HG03060 (cell line): ENCODE data around the gene NAA16.
A peak's percentile ranks its signal among the peaks of the same experiment; 100 is the strongest.

Experiments
- ATAC-seq: cut with Tn5 transposase; IDR thresholded peaks from one replicate; pipeline ENCODE4 v1.9.1; 2021; ENCODE audit warnings: low read depth, moderate number of reproducible peaks; ENCODE audit not compliant: unreplicated experiment

NAA16 gene

DNA sequence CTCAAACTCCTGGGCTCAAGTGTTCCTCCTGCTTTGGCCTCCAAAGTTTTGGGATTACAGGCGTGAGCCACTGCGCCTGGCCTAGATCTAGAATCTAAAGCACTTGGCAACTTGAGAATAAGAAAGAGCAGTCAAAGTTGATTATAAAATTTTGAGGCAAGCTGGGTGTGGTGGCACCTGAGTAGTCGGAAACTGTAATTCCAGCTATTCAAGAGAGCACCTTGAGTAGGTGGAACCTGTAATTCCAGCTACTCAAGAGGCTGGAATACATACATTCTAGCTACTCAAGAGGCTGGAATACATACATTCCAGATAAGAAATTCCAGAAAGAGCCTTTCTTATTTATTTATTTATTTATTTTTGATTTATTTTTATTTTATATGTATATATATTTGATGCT lies 8.3 kb upstream of the NAA16 start:
- no peak for ATAC-seq

DNA sequence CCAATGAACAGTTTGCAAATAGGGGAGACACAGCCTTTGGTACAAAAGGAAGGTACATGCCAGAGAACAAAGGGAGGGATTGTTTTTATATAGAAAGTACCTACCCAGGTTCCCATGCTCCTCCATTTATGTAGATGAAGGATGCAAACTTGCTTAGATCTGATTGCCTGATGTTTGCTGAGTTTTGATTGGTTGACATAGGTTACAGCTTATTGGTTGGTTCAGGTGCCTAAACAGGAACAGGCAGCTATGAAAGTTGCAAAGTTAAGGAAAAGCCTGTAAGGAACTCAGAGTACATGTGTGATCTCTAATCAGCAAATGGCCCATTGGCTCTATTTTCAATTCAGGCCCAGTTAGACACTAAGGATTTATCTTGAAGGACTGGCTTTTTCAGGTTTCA lies 6.5 kb upstream of the NAA16 start:
- no peak for ATAC-seq

DNA sequence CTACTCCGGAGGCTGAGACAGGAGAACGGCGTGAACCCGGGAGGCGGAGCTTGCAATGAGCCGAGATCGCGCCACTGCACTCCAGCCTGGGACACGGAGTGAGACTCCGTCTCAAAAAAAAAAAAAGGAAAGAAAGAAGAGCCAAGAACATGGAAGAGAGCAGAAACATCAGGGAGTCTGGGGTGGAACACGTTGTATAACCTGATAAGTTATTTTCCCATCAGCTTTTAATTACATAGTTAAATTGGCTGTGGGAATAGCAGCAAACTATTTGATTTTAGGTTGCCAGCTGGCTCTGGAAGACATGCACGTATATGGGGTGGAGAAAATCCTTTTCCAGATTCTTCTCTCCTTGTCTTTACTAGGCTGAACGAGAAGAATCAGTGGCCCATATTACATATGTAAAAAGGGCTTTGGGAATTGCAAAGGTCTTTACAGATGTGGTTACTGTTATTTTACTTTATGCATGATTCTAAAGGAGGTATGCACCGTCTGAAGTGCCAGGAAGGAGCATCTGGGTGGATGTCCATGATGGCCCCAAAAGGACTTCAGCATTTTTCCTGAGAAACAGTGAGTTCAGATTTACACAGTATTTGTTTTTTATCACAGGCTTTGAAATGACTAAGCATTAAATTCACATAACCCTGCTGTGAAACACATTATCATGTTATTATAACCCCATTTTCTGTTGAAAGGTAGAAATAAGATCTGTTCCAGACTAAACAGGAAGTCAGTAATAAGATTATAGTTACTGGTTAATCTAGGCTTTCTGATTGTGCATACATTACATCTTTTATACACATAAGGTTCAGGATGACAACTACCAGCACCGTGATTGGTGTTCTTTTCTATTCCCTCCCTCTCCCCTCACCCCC lies 4.6 kb upstream of the NAA16 start:
- ATAC-seq, result no peak

DNA sequence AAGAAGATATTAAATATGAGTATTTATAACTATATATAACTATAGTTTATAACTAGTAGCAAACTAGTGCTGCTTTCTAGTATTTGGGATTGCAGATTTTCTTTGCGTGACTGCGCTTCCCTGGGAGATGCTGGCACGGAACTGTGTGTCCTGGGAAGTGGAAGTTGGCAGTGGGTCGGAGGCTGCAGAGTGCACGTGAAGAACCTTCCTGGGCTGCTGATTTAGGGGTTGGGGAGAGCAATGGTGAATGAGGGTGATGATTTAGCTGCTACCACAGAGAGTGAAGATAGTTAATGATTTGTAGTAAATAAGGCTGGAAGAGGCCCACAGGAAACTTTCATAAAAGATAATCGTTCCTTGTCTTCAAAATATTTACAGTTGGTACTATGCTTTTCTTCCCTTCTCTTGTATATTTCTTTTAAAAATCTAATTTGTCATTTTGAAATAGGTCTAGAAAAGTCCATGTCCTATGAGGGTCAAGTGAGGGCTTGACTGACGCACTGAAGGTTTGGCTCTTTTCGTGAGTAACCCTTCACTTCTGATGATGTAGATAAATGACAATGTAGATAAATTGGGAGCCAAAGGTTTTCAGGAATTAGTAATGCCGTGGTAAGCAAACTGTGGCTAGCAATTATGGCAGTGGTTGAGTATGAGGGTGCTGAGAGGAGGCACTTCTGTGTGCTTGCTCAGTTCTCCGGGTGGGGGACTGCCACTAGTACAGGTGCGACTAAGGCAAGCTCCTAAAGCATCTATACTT lies 3.0 kb upstream of the NAA16 start:
- ATAC-seq, result no peak

DNA sequence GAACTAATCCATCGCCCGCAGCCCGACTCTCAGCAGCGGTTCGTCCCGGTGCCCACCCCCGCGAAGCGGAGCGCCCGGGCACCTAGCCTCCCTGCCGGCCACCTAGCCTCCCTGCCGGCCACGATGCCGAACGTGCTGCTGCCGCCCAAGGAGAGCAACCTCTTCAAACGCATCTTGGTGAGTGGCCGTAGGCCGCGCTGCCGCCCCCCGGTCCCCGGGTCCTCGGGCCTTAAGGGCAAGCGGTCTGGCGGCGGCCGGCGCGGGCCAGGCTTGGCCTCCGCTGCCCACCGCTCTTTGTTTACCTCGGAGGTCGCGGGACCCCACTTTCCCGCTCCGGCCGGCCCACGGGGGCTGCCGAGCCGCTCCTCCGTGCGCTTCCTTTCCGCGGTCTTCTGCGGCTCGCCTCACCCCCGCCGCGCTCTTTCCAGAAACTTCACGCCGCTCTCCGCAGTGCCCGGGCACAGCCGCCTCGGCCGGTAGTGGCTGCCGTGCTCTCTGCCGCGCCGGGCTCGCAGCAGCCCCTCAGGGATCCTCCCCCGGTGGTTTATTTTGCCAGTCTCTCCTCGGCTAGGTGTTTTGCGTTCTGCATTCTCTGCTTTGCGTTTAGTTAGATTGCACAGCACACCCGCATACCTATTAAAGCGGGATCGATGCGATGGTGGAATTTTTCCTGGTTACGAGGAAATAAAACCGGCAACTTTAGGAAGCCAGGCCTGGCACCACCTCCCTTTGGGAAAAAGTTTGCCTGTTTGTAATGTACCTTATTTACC lies 524 bp downstream of the NAA16 start:
- ATAC-seq, result peak; percentile 17

DNA sequence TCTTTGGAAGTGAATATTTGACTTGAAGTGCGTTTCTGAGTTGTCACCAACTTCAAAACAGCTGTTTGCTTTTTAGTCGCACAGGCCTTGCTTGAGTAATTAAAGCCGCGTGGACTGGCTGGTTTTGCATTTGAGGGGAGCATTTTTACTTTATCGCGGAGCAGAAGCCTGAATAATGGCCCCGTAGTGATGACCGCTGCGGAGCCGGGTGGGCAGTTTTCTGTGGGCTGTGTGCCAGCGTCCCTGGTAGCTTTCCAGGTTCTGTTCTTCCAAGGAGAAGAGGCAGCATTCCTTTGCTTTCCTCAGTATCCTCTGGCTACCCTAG lies 1.1 kb downstream of the NAA16 start:
- no peak for ATAC-seq

DNA sequence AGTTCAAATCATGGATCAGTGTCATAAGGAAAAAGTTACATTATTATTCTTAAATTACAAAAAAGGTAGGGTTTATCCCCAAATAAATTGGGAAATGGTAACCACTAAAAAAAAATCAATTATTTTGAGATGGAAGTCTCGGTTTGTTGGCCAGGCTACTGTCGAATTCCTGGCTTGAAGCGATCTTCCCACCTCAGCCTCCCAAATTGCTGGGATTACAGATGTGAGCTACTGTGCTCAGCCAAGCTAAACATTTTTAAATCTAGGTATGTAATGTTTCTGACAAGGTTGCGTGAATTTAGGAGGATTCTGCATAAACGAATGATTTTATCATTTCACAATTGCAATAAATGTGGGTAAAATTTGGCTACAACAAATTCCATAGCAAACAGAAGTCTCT lies 2.0 kb downstream of the NAA16 start:
- ATAC-seq, result no peak

DNA sequence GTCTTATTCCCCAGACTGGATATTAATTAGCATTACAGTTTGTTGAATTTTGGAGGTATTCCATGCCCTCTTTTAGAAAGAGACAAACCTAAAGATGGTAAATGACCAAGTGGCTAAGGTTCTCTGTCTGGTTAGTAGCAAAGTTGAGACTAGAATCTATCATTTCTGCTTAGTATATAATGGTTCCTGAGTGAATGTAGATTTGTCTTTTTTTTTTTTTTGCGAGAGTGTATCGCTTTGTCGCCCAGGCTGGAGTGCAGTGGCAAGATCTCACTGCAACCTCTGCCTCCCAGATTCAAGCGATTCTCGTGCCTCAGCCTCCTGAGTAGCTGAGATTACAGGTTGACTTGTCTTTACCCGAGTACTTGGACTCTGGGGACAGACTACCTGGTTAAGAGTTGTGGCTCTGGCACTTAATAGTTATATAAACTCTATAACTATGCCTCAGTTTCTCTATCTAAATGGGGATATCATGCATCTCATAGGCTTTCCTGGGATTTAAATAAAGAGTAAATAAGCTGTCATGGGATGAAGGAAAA lies 2.7 kb downstream of the NAA16 start:
- ATAC-seq, result no peak

DNA sequence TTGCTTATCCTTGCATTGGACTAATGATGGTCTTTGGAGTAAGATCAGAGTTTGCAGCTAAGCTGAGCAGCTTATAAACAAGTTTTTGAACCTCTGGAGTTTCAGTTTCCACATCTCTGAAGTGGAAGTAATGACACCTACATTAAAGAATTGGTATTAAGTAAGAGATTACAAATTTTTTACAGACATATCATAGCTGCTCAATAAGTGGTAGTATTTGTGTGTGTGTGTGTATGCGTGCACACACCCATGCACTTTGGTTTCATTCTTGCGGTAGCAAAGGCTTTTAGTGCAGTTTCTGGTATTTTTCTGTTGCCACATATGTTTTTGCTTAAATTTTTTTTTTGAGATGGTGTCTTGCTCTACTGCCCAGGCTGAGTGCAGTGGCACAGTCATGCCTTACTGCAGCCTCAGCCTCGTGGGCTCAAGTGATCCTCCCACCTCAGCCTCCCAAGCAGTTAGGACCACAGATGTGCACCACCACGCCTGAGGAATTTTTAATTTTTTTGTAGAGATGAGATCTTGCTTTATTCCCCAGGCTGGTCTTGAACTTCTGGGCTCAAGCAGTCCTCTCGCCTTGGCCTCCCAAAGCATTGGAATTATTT lies 4.5 kb downstream of the NAA16 start:
- ATAC-seq, result no peak

DNA sequence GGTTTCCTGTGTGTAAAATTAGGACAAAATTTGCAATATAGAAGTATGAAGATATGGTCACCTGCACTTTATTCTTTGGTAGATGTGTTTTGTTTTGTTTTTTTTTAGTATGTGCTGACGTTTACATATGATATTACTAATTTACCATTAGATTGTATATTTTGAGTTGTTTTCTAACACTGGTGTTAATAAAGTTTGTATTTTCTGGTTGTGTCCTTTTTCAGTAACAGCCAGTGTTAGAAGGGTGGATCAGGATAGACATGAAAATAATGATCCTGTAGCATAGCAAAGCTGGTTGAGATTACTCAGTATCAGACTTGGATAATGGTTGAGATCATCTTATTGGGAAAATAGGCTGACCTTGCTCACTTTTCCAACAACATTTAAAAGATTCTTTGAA lies 6.2 kb downstream of the NAA16 start:
- no peak for ATAC-seq

DNA sequence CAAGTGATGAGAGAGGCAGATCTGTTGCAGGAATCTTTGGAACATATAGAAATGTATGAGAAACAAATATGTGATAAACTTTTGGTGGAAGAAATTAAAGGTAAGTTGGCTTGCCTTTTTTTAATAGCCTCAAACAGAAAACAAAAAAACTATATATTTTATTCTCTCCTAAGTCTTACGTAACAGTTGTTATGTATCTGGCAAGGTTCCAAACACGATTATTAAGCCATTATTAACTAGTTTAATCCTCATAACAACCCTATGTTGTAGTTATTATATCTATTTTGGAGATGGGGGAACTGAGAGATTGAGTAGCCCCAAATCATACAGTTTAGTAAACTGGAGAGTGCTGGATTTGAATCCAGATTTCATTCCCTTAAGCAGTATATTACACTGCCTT lies 14.7 kb downstream of the NAA16 start:
- no peak for ATAC-seq

DNA sequence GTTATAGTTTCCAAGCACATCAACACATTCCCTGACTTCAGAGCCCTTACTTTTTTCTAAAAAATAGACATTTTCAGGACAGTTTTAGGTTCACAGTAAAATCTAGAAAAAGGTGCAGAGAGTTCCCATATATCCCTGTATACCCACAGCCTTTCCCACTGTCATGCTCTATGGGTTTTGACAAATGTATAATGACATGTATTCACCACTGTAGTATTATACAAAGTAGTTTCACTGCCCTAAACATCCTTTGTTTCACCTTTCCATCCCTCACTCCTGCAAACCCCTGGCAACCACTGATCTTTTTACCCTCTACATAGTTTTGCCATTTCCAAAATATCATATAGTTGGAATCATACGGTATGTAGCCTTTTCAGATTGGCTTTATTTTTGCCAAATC lies 15.6 kb downstream of the NAA16 start:
- ATAC-seq, result no peak

DNA sequence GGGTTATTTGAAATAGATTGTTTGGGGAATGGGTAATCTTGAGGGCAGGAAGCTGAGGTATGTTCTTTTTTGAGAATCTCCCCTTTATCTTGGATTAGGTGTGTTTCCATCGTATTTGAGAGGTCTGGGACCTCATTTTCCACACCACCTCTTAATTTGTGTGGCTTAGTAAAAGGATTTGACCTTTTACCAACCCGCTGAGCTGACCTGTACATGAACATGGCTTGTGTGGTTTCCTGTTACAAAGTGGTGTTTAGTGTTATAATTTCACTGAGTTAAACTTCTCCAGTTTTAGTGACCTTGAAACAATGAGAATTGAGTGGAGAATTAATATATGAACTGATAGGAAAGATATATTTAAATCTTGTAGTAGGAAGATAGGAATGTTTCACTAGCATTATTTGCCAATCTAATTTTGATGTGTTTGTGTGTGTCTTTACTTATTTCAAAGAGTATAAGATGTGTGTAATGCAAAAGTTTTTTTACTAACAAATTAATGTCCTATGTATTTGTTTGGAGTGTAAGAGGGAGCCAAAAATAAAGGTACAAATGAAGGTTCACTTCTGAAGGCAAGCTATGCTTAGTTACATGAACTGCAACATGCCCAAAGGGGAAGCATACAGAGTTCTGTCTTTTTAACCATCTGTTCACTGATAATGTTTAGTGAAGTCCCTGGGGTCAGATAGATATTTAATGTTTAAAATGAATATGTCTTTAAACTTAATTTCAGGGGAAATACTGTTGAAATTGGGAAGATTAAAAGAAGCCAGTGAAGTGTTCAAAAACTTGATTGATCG lies 17.1 kb downstream of the NAA16 start:
- no peak for ATAC-seq

DNA sequence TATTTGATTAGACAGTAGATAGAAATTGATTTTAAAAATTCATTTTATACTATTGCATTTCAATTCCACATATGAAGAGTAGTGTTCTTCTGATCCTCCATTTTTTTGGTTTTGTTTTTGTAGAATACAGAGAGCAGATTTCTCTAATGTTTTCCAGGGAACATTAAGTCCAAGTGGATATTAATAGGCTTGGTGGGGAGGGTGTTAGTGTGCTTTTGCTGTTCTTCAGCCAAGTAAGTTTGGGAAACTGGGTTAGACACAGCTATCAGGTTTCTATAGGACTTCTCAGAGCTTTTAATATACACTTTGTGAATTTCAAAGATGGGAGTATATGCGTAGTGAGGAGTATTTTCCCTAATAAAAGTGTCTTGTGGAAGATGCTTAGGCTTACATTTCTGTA lies 21.8 kb downstream of the NAA16 start:
- ATAC-seq, result no peak

DNA sequence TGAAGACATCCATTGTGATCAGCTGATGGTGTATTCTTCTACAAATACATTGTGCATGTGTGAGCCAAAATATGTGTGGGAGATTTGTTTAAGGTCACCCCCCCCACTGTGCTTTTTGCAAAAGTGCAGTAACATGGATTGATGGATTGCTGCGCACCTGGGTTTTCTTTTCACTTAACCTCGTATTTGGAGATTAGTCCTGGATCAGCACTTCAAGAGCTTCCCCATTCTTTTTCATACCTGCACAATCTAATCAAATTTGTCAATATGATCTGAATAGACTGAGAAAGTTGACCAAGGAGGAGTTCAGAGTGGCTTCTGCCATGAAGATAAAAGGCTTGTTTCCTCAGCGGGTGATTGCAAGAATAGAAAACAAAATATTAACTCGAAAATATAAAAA lies 23.7 kb downstream of the NAA16 start:
- no peak for ATAC-seq

DNA sequence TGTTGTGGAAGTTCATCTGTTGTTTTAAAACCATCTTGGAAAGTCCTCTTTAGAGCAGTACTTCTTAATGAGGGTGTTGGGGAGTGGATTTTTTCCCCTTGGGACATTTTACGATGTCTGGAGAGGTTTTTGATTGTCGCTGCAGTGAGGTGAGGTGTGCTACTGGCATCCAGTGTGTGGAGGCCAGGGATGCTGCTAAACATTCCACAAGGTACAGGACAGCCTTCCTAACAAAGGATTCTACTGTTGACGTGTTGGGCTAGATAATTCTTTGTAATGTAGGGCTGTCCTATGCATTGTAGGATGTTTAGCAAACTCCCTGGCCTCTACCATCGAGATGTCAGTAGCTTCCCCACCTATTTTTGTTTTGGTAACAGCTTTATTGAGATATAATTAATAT lies 33.3 kb downstream of the NAA16 start:
- no peak for ATAC-seq

DNA sequence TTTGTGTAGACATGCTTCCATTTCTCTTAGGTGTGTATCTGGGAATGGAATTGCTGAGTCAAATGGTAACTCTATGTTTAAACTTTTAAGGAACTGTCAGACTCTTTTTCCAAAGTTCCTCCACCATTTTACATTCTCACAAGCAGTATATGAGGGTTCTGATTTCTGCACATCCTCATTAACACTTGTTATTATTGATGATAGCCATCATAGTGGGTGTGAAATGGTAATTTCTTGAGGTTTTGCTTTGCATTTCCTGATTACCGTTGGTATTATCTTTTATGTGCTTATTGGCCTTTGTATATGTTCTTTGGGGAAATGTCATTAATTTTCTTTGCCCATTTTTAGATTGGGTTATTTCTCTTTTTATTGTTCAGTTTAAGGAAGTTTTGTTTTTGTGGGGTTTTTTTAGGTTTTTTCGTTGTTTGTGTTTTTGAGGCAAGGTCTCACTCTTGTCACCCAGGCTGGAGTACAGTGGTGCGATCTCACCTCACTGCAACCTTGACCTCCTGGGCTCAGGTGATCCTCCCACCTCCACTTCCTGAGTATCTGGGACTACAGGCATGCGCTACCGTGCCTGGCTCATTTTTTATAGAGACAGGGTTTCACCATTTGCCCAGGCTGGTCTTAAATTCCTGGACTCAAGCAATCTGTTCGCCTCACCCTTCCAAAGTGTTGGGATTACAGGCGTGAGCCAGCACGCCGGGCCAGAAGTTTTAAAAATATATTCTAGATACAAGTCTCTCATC lies 34.3 kb downstream of the NAA16 start:
- no peak for ATAC-seq

DNA sequence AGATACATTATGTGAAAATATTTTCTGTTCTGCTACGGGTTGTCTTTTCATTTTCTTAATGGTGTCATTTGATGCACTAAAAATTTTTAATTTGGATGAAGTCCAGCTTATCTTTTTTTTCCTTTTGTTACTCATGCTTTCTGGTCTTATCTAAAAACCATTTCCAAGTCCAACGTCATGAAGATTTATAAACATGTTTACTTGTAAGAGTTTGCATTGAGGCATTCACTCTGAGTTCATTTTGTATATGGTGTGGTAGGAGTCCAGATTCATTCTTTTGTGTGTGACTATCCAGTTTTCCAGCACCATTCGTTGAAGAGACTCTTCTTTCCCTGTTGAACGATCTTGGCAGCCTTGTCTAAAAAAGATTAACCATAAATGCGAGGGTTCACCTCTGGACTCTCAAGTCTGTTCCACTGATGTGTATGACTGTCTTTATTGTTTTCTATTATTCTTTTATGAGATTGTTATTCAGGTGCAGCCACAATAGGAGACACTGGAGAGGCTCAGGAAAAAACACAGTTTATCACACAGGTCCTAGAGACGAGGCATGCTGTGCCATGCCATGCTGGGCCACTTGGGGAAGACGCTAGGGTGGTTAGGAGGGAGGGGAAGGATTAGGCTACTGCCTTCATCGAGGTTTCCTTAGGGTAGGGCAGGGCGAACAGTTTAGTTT lies 35.0 kb downstream of the NAA16 start:
- no peak for ATAC-seq
